Endothelial cell of umbilical vein (primary cell): ENCODE results near the gene CALHM1. TPM values are rescaled to one million over a fixed set of nuclear protein-coding genes. Genes with fewer than 3 reads are reported as not detected.
"Not testable (repeated sequence)": the region's sequence is repeated elsewhere in the genome, so short reads cannot be mapped to it uniquely, and the experiment has no call there.

Experiments
- BruUV-seq: library from RNA; stranded (reverse); fragments of 400-500 nt; replicated peaks from 2 replicates; lab custom pipeline; 2021; lab: Mats Ljungman, UMichigan
- CTCF ChIA-PET: fragments of 300-600, 350-600 bp; sonication (Branson Sonifier 250); formaldehyde crosslinking; loops from one replicate; lab custom pipeline; 2021; ENCODE audit warnings: antibody characterized with exemption, inconsistent platforms; lab: Charles Lee
- POLR2A ChIA-PET: fragments of 300-600, 350-600 bp; sonication (Branson Sonifier 250); formaldehyde crosslinking; loops from one replicate; lab custom pipeline; 2021; ENCODE audit warnings: antibody characterized with exemption, inconsistent platforms; lab: Charles Lee
- DNase-seq: peaks from one replicate; pipeline ENCODE4 v3.0.0-alpha.2; 2011; ENCODE audit warnings: low read depth, low spot score
- FAIRE-seq: peaks from 2 replicates; lab custom pipeline; 2011; peaks lifted over from hg19 to GRCh38; lab: Jason Lieb, UNC
- H2AFZ ChIP-seq: 2 replicates; pipeline ENCODE4 v1.6.0; 2012; ENCODE audit warnings: low read depth, low read length, control low read depth, inconsistent platforms
- H3K27ac ChIP-seq: 2 replicates; pipeline ENCODE4 v1.5.1; 2011; ENCODE audit warnings: low read depth, mild to moderate bottlenecking, control low read depth, low read length, moderate library complexity; ENCODE audit not compliant: insufficient read depth
- H3K27me3 ChIP-seq, 2 experiments: 2 replicates each; pipeline versions ENCODE4 v1.6.0 to v1.6.1; 2011; ENCODE audit warnings: low read length in 2 of 2, mixed read lengths in 1 of 2; ENCODE audit not compliant: control insufficient read depth in 2 of 2, insufficient read depth in 2 of 2
- H3K36me3 ChIP-seq, 2 experiments: 2 replicates in 1 of 2; 3 replicates in 1 of 2; pipeline ENCODE4 v1.5.1; 2011; ENCODE audit warnings: low read length in 2 of 2, mild to moderate bottlenecking in 1 of 2, moderate library complexity in 1 of 2; ENCODE audit not compliant: control insufficient read depth in 2 of 2, insufficient read depth in 2 of 2; ENCODE audit errors: extremely low read depth in 1 of 2
- H3K4me1 ChIP-seq: 3 replicates; pipeline ENCODE4 v1.5.1; 2011; ENCODE audit warnings: mild to moderate bottlenecking, low read length; ENCODE audit not compliant: control insufficient read depth, insufficient read depth; ENCODE audit errors: extremely low read depth
- H3K4me2 ChIP-seq: 2 replicates; pipeline ENCODE4 v1.6.1; 2011; ENCODE audit warnings: low read length, control low read depth, mixed read lengths; ENCODE audit not compliant: insufficient read depth
- H3K4me3 ChIP-seq, 3 experiments: fragments of 200-600 bp in 1 of 3; sonication (generic), shearing (Covaris generic) in 1 of 3; replicated peaks in 1 of 3; 2 replicates each; pipeline ENCODE4 v1.5.1; 2011 to 2016; ENCODE audit warnings: control low read depth in 3 of 3, low read length in 3 of 3, mild to moderate bottlenecking in 2 of 3, inconsistent platforms in 1 of 3, low read depth in 1 of 3, moderate library complexity in 1 of 3; ENCODE audit not compliant: insufficient read depth in 1 of 3
- H3K79me2 ChIP-seq: 2 replicates; pipeline ENCODE4 v1.6.0; 2012; ENCODE audit warnings: low read length, inconsistent platforms; ENCODE audit not compliant: control insufficient read depth, insufficient read depth
- H3K9ac ChIP-seq: replicated peaks from 2 replicates; pipeline ENCODE3; 2011; ENCODE audit warnings: low read length, control low read depth; ENCODE audit not compliant: insufficient read depth; ENCODE audit errors: extremely low read depth
- H3K9me1 ChIP-seq: replicated peaks from 3 replicates; pipeline ENCODE4 v1.6.0; 2011; ENCODE audit warnings: mild to moderate bottlenecking, low read length; ENCODE audit not compliant: control insufficient read depth, insufficient read depth; ENCODE audit errors: extremely low read depth
- H3K9me3 ChIP-seq: replicated peaks from 2 replicates; pipeline ENCODE4 v1.5.1; 2012; ENCODE audit warnings: low read length, inconsistent platforms; ENCODE audit not compliant: control insufficient read depth, insufficient read depth
- H4K20me1 ChIP-seq: replicated peaks from 2 replicates; pipeline ENCODE3; 2011; ENCODE audit warnings: mild to moderate bottlenecking, low read length; ENCODE audit not compliant: control insufficient read depth, insufficient read depth; ENCODE audit errors: extremely low read depth
- CTCF ChIP-seq, 2 donors: IDR thresholded peaks; 1 replicate in 1 of 2; 2 replicates in 1 of 2; pipeline ENCODE4 v1.5.1; 2011; ENCODE audit warnings: low read length in 2 of 2, mild to moderate bottlenecking in 2 of 2, moderate library complexity in 2 of 2, control low read depth in 1 of 2, inconsistent platforms in 1 of 2, low read depth in 1 of 2; ENCODE audit not compliant: insufficient read depth in 1 of 2; ENCODE audit errors: extremely low read depth in 1 of 2
- FOS ChIP-seq: IDR thresholded peaks from 2 replicates; pipeline ENCODE4 v1.6.1; 2011; ENCODE audit warnings: mild to moderate bottlenecking, low read length, moderate library complexity, borderline replicate concordance; ENCODE audit not compliant: insufficient read depth
- MYC ChIP-seq: IDR thresholded peaks from one replicate; pipeline ENCODE4 v1.6.1; 2011; ENCODE audit warnings: mild to moderate bottlenecking, low read depth, low read length
- dilution Hi-C: fragments of 300-500 bp; cut with MboI; formaldehyde crosslinking; loops from one replicate; pipeline ENCODE4 v1.15.0; 2019; ENCODE audit warnings: low sequenced_read_pairs; ENCODE audit not compliant: extremely low pct_ligation_motif_present
- intact Hi-C: fragments of 100-400 bp; cut with micrococcal nuclease; formaldehyde crosslinking; loops from one replicate; pipeline ENCODE4 v1.10.0; 2022
- polyA plus RNA-seq, 4 experiments: library from polyadenylated mRNA; depleted of rRNA in 3 of 4; stranded (reverse) in 3 of 4; unstranded in 1 of 4; fragments of >200 nt; gene quantifications; 2 replicates each; pipeline versions ENCODE4 v1.2.1 to v1.2.3, GENCODE V29; 2011 to 2012; ENCODE audit warnings: missing spikeins in 1 of 4
- total RNA-seq: library from RNA; stranded (reverse); gene quantifications from 2 replicates; pipeline ENCODE4 v1.2.3, GENCODE V29; 2021

Gene CALHM1
- total and polyA plus RNA-seq, 2 donors (not counting 3 experiments of a cell fraction or from before 2014, with no cell fraction given): not detected

- H3K9ac ChIP-seq, H3K4me2 ChIP-seq, H3K4me1 ChIP-seq, H3K27me3 ChIP-seq, H3K4me3 ChIP-seq, H3K79me2 ChIP-seq, H3K27ac ChIP-seq, POLR2A ChIA-PET, H3K9me3 ChIP-seq, BruUV-seq, dilution Hi-C loops, H2AFZ ChIP-seq, FAIRE-seq, H4K20me1 ChIP-seq, H3K9me1 ChIP-seq, DNase-seq: not testable (repeated sequence)
- peaks cover 46 to 65% of the 10 kb centered on the region in 2 experiments for H3K36me3 ChIP-seq
- intact Hi-C loops: loop anchor here (1.0 to 2.0 kb wide), 3 partner anchors 68 to 176 kb away; no protein-coding TSS in a partner anchor
- CTCF ChIA-PET: interaction anchor here (0.7 to 4.3 kb wide), 12 partner anchors 9 to 269 kb away, joined by 3 to 45 read pairs (median 8); partner anchors contain the start of gene NEURL1
Measured at GRCh38 chr10:103417148-103417469, 41.6 kb downstream of the CALHM1 start.

- Histone ChIP-seq H3K27me3 (no peaks in the 10 kb centered on the region), H4K20me1 (no peaks in the 10 kb centered on the region), H3K9me1 (no peaks in the 10 kb centered on the region), H3K4me1 (no peaks in the 10 kb centered on the region), H3K9me3 (no peaks in the 10 kb centered on the region), H3K4me2 (no peak overlapping the region), H3K9ac (no peak overlapping the region), H3K4me3 (no peak overlapping the region), H3K79me2 (no peaks in the 10 kb centered on the region), H3K36me3 (peaks cover 46 to 65% of the 10 kb centered on the region in 2 experiments), H3K27ac (no peak overlapping the region), H2AFZ (no peak overlapping the region)
- TF ChIP-seq FOS: no peak
- peak; percentile 36 to 40 for TF ChIP-seq CTCF (IDR thresholded peaks at IDR 0.05; ENCODE audit: extremely low read depth in 1 of 2, insufficient read depth in 1 of 2, low read depth in 1 of 2, low read length in 2 of 2)
- no peak for TF ChIP-seq MYC
- intact Hi-C loops (loop anchor here (1.0 to 2.0 kb wide), 3 partner anchors 69 to 176 kb away; no protein-coding TSS in a partner anchor), dilution Hi-C loops (no loop called here)
- CTCF ChIA-PET: interaction anchor here (0.7 to 4.3 kb wide), 15 partner anchors 9 to 270 kb away, joined by 3 to 45 read pairs (median 5); partner anchors contain the start of genes ATP5MK, NEURL1 and PDCD11
- BruUV-seq: no TSS peak
- DNase-seq (peak; percentile 70), FAIRE-seq (peak; percentile 84)
- POLR2A ChIA-PET: no interaction called here
Measured at GRCh38 chr10:103416436-103417147, 42.1 kb downstream of the CALHM1 start.
